Nephron progenitor cell (in vitro differentiated cells): ENCODE results near the gene NKX6-2.

ENCODE experiments used
- DNase-seq: peaks from one replicate; pipeline ENCODE4 v3.0.0; 2021
- H3K27ac Mint-ChIP-seq: 2 replicates; pipeline ENCODE4 v1.8.0; 2021; ENCODE audit warnings: mild to moderate bottlenecking, moderate library complexity, mixed read lengths
- H3K27me3 Mint-ChIP-seq: 2 replicates; pipeline ENCODE4 v1.8.0; 2021; ENCODE audit warnings: mild to moderate bottlenecking, low read depth, mixed read lengths; ENCODE audit not compliant: poor library complexity
- H3K36me3 Mint-ChIP-seq: 2 replicates; pipeline ENCODE4 v1.8.0; 2021; ENCODE audit warnings: low read depth, mixed read lengths
- H3K4me1 Mint-ChIP-seq: 2 replicates; pipeline ENCODE4 v1.8.0; 2021; ENCODE audit warnings: mixed read lengths
- H3K4me3 Mint-ChIP-seq: 2 replicates; pipeline ENCODE4 v1.8.0; 2021; ENCODE audit warnings: mild to moderate bottlenecking, moderate library complexity, mixed read lengths
- H3K9me3 Mint-ChIP-seq: 2 replicates; pipeline ENCODE4 v1.8.0; 2021; ENCODE audit warnings: mild to moderate bottlenecking, moderate library complexity, mixed read lengths
- TF ChIP-seq, protein P1 (sequence below): fragments of 200-600 bp; sonication (generic); IDR thresholded peaks from 2 replicates; pipeline ENCODE4 v1.5.0; 2021; ENCODE audit warnings: antibody characterized with exemption

NKX6-2 gene

DNA sequence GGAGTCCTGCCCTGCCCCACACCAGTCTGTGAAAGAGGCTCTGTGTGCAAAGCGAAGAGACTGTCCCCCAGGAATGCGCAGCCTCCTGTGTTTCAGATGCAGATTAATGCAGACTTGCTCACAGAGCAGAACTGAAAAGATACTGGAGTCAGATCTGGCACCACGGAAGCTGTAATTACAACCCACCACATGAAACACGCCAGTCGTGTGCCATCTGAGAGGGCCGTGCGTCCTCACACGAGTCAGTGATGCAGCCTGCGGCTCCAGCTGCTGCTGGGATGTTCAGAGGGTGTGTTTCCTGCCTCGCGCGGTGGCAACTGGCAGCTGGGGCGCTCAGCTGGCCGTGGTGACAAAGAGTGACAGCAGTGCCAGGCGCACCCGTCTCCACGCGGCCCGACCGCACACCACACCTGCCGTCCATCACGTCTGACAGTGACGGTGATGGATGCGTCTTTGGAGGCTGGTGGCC, 50.0 kb downstream of the NKX6-2 start:
- Mint-ChIP-seq H3K27me3 (peaks cover 29% of the 10 kb centered on the region), H3K4me1 (no peaks in the 10 kb centered on the region), H3K4me3 (no peak overlapping the region), H3K36me3 (peaks cover 8% of the 10 kb centered on the region), H3K9me3 (no peaks in the 10 kb centered on the region), H3K27ac (no peak overlapping the region)
- DNase-seq = no peak
- TF ChIP-seq, protein P1, sequence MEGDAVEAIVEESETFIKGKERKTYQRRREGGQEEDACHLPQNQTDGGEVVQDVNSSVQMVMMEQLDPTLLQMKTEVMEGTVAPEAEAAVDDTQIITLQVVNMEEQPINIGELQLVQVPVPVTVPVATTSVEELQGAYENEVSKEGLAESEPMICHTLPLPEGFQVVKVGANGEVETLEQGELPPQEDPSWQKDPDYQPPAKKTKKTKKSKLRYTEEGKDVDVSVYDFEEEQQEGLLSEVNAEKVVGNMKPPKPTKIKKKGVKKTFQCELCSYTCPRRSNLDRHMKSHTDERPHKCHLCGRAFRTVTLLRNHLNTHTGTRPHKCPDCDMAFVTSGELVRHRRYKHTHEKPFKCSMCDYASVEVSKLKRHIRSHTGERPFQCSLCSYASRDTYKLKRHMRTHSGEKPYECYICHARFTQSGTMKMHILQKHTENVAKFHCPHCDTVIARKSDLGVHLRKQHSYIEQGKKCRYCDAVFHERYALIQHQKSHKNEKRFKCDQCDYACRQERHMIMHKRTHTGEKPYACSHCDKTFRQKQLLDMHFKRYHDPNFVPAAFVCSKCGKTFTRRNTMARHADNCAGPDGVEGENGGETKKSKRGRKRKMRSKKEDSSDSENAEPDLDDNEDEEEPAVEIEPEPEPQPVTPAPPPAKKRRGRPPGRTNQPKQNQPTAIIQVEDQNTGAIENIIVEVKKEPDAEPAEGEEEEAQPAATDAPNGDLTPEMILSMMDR = no peak

DNA sequence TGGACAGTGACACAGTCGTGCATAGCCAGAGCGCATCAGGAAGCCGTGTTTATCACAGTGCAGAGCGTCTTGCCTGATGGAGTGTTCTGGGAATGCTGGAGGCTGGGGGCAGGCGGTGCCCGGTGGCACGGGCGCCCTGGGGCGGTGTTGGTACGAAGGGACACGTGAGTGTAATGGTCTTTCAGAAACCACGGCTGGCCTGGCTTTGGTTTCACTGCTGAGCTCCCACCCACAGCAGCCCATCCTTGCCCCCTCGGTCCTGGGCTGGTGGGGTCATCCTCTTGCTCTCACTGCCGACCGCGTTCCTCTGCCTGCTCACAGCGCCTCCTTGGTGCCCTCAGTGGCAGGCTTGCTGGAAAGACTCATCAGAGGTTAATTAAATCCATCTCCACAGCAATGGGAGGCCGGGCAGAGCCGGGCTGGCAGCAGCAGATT, 50.6 kb downstream of the NKX6-2 start:
- no peaks in the 10 kb centered on the region for H3K9me3 Mint-ChIP-seq
- no peak overlapping the region for H3K27ac Mint-ChIP-seq
- TF ChIP-seq, protein P1 = no peak
- no peak for DNase-seq
- no peak overlapping the region for H3K4me3 Mint-ChIP-seq
- peaks cover 3% of the 10 kb centered on the region for H3K36me3 Mint-ChIP-seq
- peaks cover 23% of the 10 kb centered on the region for H3K27me3 Mint-ChIP-seq
- no peaks in the 10 kb centered on the region for H3K4me1 Mint-ChIP-seq

DNA sequence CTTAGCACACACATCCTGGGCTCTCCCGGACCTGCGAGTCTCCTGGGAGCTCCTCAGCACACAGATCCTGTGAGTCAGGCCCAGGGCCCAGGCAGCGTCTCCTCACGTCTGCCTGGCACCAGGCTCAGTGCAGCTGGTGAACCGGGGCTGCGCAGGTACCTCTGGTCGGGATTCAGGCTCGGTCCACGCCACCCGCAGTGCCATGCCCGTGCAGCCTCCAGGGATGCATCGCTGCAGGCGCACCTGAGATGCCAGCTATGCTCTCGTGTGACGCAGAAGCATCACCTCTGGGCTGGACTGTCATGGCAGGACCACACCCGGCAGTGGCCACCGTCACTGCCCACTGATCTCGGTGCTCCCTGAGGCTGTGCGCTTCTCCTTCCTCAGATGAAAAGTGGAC, 52.0 kb downstream of the NKX6-2 start:
- no peak overlapping the region for H3K27ac Mint-ChIP-seq
- no peaks in the 10 kb centered on the region for H3K36me3 Mint-ChIP-seq
- no peaks in the 10 kb centered on the region for H3K9me3 Mint-ChIP-seq
- H3K27me3 Mint-ChIP-seq = peaks cover 17% of the 10 kb centered on the region
- no peak for DNase-seq
- H3K4me1 Mint-ChIP-seq = peaks cover 10% of the 10 kb centered on the region
- TF ChIP-seq, protein P1 = no peak
- no peak overlapping the region for H3K4me3 Mint-ChIP-seq
